NOMO-1 treated with DMSO at 0.1 percent for 48 hours (cell line): Measurements from ENCODE around the gene TAF8.

Experiments
- DNase-seq: peaks from one replicate; lab custom pipeline; 2025; ENCODE audit not compliant: unreplicated experiment; lab: John Stamatoyannopoulos, UW

Gene TAF8

DNA sequence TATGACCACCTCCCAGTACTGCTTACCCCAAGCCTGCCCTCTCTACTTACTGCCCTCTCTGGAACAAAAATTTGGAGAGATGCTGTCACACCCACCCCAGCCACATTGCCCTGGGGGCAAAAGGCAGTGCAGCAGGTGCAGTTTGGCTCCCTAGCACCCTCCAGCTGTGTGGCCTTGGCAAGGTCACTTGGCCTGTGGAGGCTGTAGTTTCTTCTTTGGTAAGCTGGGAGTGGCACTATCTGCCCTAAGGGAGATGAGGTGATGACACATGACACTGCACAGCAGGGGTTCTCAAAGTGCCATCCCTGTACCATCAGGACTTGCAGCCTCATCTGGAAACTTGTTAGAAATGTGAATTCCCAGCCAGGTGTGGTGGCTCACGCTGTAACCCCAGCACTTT is 44.8 kb downstream of the TAF8 start:
- DNase-seq, result no peak

DNA sequence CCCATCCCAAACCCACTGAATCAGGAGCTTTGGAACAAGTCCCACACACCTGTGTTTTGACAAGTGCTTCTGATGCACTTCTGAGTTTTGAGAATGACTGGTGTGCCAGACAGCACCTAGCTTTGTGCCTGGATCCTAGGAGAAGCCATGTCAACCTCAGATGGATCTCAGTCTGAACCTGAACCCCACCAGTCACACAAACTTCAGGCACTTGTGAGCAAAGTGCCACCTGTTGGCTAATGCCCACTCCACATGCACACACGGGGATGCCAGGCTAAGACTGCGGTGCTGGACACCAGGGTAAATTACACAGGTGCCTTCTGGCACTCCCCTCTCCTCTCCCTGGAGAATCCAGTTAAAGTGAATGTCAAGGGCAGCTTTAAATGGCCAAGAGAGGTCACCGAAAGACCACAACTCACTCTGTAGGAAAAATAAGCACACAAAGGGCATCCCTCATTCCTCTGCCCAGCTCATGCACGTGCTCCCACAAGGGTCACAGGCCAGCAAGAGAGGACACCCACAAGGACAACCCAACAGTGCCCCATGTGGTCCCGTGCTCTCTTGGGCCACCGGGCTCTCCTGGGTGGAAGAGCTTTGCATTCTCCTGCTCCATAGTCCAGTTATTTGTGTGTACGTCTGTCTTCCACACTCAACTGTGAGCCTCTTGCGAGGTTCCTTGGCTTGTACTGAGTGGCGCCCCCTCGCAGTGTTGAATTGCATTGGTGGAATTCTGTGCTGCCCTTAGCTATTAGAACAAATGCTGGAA is 45.6 kb downstream of the TAF8 start:
- DNase-seq, result no peak

DNA sequence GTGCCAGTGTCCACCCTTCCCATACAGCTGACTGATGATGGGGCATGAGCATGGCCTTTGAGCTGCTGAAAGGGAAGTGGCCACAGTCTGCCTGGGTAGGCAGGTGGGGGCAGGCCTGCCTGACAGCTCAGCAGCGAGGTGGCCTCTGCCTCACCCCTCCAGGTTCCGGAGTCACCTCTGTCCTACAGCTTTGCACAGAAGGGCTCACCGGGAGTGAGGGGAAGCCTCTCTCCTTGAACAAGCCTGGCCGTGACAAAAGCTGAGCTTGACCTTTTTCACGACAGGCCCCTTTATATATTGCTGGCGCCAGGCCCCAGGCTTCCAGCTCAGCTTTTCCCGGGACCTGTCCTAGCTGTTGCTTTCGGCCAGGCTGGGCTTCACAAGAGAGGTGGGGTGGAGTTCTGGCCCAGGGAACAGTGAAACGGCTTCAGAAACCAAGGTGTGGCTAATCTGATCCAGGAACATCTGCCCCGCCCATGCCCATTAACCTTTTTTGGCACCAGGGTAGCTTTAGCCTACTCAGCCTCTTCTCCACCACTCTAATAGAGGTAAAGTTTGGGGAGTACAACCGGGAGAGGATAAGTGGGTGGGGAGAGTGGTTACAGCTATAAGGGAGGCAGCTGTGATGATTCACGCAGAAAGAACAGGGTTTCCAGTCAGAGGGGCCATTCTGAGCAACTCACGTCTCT is 49.2 kb downstream of the TAF8 start:
- DNase-seq, result no peak

DNA sequence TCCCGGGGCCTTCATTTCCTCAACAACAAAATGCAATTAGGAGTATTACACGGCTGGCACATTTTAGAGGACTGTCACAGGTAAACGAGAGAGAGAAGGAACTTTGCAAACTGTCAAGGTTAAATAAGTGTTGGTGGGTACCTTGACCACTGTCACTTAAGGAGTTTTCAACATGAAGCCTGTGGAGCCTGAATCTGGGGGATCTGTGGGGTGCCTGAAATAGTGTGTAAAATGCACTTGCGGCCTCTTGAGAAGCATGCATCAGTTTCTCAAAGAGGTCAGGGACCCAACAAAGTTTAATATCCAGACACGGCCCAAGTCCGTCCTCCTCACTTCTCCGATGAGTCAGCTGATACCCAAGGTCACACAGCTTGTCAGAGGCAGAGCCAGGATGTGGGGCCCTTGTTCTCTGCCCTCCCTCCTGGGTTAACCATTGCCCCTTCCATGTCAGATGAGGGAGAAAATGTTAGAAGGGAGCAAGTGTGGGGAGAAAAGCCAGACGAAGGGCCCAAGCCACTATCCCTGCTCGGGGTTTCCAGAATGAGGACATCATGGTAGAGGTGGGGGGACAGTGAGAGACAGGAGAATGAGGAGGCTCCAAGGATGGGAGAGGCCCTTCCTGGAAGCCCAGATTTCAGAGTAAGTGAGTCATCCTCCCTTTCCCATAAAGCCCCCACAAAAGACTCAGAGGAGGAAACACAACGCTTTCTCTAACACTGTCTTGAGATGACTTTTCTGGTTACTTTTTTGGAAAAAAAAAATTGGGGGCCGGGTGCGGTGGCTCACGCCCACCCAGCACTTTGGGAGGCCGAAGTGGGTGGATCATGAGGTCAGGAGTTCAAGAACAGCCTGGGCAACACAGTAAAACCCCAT is 49.9 kb downstream of the TAF8 start:
- no peak for DNase-seq

DNA sequence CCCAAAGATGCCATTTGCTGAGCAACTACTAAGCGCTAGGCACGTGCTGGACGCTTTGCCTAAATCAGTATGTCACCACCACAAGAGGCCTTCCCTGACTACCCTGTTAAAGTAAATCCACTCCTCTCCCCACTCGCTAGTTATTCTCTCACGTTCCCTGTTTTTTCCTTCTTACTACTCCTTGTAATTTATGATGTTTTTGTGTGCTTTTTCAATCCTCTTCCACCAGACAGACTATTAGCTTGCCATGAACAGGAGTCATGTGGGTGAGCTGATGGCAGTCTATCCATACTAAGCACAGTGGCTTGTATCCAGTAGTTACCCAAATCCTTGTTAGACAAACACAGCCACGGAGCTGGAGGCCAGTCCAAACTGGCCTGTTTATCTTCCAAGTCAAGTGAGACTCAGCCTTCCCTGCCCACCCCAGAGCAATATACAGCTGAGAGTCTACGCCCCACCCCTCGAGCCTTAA is 50.9 kb downstream of the TAF8 start:
- DNase-seq, result no peak

DNA sequence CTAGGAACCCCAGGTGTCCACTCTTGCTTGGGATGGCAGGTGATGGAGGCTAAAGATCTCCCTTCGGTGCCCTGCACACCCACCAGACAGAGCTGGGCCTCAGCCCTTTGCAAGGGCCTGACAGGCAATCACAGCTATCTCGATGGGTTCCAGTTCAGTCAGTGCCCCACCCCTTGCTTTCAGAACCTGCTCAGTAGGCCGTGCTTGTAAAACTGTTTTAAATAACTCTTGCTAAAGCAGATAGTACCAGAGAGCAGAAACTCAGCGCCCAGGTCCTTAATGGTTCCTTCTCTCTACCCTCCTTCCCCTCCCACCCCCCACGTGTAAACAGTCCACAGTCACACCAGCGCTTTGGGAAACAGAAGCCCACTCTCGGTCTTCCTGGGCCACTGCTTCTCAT is 52.9 kb downstream of the TAF8 start:
- no peak for DNase-seq

DNA sequence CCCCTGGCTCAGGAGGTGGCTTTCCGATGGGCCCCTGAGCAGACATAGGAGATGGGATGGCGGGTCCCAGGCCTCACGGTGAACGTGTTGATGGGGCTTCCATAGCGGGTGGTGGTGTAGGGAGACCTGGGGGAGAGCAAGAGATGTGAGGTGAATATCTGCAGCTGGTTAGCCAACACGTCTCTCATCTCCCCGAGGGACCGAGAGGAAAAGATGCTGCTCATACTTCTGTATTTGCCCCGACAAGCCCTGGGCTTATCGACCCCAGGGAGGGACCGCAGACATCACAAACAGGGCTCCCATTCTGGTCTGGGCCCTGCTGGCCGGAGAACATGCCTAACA is 53.4 kb downstream of the TAF8 start:
- no peak for DNase-seq

DNA sequence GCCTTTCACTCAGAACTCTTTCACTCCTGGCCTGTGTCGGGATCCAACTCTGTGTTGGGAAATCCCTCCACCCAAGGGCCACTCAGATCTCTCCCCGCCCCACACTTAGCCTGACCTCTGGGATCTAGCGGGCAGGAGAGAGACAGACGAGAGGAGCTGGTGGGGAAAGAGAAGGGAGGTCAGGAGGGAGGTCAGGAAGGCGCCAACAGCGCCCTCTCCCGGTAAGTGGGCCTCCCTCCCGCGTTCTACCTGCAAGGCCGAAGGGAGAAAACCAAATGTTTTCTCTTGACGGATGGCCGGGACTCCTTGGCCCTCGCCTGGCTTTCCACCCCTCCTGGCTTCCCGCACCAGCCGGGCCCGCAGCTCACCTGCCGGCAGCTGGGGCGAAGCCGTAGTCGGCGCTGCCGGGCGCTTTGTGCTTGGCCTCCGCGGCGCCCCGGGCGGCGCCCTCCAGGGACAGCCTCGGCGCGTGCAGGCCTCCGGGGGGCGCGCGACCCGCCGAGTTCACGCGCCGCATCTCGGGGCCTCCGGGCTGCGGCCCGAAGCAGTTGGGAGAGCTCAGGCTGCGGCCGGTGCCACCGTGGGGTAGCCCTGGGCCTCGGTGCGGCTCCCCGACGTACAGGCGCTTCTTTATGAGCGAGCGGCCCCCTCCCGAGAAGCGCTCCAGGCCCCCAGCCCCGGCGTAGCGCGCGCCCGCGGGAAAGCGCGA is 53.9 kb downstream of the TAF8 start:
- peak; percentile 66 for DNase-seq

DNA sequence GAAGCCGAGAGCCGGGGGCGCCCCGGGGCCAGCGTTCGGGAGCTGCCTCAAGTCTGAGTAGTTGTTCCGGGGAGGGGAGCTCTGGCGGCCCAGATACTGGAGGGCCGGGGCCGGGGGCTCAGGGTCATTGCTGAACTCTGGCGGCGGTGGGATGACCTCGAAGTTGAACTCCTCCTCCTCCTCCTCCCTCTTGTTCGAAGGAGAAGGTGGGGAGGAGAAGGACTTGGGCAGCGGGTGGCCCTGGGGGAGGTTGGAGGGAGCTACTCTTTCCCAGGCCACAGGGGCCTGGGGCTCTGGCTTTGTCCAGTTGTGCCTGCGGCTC is 54.4 kb downstream of the TAF8 start:
- peak; percentile 27 for DNase-seq

DNA sequence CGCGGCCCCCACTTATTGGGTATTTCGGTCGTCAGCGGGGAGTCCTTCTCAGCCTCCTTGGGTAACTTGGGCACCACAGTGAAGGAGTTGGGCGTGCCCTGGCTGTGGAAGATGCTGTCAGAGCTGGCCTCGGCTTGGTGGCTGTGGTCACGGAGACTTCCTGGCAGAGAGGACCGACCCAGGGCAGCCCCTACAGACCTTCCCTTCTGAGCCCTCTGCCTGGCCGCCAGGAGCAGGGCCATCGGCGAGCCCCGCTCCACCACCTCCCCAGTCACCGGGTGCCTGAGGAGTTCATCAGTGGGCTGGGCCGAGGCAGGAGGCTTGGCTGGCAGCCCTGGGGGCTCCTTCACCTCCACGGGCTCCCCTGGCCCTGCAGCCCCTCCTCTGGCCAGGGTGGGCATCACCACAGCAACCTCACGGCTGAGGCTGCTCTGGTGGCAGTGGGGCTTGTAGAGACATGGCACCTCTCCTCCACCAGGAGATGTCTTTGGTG is 54.9 kb downstream of the TAF8 start:
- no peak for DNase-seq

DNA sequence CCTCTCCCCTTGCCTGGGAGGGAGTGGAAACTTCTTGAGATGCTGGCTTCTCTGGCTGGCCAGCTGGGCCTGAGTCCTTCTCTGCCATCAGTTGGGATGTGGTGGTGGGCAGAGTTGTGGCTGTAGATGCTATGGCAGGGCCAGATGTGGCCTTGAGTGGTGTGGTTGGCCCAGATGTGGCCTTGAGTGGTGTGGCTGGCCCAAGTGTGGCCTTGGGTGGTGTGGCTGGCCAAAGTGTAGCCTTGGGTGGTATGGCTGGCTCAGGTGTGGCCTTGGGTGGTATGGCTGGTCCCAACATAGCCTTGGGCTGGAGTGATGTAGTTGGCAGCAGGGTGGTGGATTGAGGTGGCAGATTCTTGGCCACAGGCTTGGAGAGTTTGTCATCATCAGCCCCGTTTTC is 55.4 kb downstream of the TAF8 start:
- no peak for DNase-seq

DNA sequence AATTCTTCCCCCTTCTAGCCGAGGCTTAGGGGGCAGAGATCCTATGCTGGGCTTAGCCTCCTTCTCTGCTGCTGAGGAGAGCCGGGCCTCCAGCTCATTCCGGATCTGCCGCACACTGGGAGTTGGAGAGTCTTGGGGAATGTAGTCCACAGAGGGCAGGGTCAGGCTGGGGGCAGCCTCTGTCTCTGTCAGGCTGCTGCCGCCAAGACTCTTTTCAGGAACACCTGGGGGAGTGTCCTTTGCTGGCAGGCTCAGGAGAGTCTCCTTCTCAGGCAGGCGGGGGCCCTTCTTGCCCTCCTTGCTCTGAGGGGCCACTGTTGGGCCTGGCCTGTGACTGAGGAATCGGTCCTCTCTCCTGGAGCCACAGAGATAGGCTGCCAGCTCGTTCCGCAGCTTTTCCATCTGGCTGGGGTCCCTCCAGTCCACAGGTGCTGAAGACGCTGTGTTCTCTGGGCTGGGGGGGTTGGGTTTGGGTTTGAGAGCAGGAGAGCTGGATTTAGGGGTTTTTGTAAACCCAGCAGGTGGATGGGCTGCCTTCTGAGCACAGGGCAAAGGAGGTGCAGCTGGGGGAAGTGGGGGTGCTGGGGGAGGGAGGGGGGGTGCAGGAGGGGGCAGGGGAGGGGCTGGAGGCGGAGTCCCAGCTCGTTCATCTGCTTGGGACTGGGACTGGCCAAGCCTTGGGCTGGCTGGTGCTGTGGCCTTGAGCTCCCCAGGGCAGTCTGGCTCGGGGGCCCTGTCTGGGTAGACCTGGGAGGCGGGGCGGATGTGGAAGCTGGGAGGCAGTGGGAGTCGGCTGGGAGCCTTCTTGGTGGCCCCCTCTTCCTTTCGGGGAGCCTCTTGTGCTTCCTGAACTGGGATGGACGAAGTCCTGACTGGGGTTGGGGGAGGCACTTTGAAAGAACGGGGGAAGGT is 56.0 kb downstream of the TAF8 start:
- DNase-seq, result no peak

DNA sequence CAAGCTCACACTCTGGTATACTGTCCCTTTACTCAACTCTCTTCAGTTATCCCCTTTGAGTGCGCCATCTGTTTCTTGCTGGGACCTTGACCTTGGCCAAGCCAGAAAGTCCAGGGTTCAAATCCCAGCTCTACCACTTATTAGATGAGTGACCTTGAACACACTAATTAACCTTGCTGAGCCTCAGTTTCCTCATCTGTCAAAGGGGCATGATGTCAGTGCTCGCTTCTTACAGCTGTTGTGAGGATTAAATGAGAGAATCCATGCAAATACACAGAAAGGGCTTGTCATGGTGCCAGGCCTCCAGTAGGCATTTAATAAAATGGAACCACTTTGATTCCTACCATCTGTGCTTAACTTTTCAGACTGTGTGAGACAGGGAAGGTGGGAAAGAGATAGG is 57.7 kb downstream of the TAF8 start:
- DNase-seq, result no peak

DNA sequence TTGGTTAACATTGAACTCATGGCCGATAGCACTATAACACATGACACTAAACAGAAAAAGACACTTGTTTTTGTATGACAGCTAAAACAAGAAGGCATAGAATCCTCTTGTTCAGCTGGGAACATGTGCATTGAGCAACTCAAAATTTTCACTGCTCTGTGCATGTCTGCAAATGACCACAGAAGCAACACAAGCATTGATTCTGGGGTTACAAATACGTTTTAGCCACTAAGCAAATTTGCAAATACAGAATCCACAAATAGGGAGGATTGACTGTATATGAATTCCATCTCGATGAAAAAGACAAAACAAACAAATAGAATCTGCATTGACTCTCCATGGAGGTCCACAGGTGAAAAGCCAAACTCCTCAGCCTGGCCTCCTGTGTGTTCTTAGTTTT is 60.4 kb downstream of the TAF8 start:
- DNase-seq, result no peak

DNA sequence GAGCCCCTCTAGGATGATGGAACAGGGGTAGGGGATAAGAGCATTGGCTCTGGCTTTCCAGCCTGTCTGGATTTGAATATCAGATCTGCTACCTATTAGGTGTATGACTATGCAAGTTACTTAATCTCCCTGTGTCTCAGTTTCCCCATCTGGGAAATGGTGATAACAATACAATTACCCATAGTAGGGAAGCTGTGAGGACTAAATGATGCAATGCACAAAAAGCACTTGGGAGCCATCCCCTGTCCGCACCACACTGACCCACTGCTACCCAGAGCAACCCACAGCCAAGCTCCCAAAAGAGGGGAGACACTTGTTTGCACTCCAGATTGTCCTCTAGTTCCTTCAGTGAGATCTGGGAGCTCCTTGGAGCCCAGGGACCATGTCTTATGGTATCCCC is 62.0 kb downstream of the TAF8 start:
- no peak for DNase-seq

DNA sequence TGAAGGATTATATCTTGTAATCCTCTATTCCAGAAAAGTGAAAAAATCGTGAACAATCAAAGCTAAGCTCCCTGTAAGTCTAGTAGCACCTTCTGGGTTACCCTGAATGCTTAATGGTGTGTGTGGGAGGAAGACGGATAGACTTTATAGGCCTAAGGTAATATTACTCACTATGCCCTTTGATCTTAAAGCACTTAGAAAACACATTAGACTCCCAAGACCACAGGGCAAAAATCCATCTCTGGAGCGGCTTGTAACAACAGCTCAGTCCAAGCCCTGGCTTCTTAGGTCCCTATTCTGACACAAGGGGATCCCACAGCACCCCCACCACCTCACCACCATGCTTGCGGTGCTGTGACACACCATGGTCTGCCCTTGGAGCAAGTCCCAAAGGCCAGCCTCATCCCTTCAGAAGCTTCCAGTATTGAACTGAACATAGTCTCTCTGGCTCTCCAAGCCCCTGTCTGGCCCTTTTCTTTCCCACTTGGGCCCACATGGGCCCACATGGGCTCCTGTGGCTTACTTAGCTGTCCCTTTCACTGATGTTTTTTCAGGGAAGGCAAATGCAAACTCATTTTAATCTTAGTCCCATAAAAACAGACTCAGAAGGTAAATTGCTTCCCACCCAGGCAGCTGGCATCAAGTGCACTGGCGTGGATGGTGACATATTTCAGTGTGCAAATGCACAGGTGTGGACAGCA is 63.8 kb downstream of the TAF8 start:
- no peak for DNase-seq

DNA sequence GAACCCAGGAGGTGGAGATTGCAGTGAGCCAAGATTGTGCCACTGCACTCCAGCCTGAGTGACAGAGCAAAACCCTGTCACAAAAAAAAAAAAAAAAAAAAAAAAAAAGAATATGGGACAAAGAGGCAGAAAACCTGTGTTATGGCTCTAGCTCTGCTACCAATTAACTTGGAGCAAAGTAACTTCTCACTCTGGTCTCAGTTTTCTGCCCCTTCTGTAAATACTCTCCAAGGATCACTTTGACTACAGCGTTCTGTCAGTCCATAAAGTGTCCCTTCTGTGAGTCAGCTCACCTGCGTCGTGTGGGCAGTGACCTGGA is 67.5 kb downstream of the TAF8 start:
- no peak for DNase-seq

DNA sequence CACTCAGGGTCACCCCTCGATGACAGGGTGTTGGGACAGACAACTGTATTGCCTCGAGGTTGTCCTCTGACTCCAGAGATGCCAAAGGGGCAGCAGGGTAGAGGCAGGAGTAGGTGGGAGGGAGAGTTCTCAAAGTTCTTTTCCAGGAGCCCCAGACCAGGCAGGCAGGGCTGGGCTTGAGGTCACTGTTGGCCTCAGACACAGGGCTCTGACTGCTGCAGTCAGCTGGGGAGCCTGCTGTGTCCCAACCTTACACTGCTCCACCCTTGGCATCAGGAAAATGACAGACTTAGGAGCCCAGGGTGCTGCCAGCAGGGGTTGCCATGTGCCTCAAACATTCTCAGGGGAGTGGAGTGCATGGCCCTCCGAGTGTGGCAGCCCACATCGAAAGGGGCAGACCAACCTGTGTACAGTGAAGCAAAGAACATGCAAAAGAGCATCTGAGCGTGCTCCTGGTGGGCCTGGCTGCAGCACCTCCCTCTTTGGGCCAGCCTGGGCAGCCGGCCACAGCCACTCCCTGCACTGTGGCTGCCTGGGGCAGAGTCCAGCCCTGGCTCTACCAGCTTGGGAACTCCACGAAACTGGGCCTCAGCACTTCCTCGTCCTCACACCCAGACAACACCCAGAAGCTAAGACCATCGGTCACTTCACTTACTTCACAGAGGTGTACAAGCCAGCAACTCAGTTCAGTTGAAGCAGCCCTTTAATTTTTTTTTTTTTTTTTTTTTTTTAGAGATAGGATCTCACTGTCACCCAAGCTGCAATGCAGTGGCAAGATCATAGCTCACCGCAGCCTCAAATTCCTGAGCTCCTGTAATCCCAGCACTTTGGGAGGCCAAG is 68.1 kb downstream of the TAF8 start:
- DNase-seq, result no peak
